ENCODE measurements around the gene DDX54.

DDX54 gene

DNA sequence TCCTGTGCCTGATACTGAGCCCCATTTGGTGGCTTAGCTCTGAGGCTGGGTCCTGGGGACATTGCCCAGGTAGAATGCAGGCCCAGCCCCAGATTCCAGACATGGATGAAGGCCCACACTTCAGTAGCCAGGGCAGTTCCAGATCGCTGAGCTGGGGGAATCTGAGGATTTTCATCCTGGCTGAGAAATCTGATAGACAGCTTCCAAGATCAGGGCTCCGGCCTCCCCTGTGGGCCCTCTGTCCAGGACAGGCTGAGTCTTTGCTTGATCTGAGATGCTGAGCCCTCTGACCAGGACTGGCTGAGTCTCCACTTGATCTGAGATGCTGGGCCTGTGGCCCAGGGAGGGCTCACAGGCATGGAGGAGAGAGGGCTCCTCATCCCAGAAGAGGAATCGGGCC lies 46.5 kb downstream of the DDX54 start:
- in situ Hi-C loops (cut with HindIII; ENCODE audit: low sequenced_read_pairs): no loop called here
- H3K4me3 ChIP-seq (ENCODE audit: low read depth, low read length): no peak overlapping the region
- DNase-seq (ENCODE audit: low read depth): no peak
- TF ChIP-seq, protein P1, sequence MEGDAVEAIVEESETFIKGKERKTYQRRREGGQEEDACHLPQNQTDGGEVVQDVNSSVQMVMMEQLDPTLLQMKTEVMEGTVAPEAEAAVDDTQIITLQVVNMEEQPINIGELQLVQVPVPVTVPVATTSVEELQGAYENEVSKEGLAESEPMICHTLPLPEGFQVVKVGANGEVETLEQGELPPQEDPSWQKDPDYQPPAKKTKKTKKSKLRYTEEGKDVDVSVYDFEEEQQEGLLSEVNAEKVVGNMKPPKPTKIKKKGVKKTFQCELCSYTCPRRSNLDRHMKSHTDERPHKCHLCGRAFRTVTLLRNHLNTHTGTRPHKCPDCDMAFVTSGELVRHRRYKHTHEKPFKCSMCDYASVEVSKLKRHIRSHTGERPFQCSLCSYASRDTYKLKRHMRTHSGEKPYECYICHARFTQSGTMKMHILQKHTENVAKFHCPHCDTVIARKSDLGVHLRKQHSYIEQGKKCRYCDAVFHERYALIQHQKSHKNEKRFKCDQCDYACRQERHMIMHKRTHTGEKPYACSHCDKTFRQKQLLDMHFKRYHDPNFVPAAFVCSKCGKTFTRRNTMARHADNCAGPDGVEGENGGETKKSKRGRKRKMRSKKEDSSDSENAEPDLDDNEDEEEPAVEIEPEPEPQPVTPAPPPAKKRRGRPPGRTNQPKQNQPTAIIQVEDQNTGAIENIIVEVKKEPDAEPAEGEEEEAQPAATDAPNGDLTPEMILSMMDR (IDR thresholded peaks at IDR 0.05; ENCODE audit: low read depth, low read length, missing control alignments): no peak

- DNase-seq (ENCODE audit: low read depth): no peak
- no peak overlapping the region for H3K4me3 ChIP-seq (ENCODE audit: low read depth, low read length)
- in situ Hi-C loops (cut with HindIII; ENCODE audit: low sequenced_read_pairs): no loop called here
- TF ChIP-seq, protein P1 (IDR thresholded peaks at IDR 0.05; ENCODE audit: low read depth, low read length, missing control alignments): no peak
Observed at GRCh38 chr12:113137861-113138783, 47.2 kb downstream of the DDX54 start.

- no peak overlapping the region for H3K4me3 ChIP-seq (ENCODE audit: low read depth, low read length)
- no peak for DNase-seq (ENCODE audit: low read depth)
- TF ChIP-seq, protein P1 (IDR thresholded peaks at IDR 0.05; ENCODE audit: low read depth, low read length, missing control alignments): no peak
- in situ Hi-C loops (cut with HindIII; ENCODE audit: low sequenced_read_pairs): no loop called here
Observed at GRCh38 chr12:113136990-113137511, 48.2 kb downstream of the DDX54 start.

DNA sequence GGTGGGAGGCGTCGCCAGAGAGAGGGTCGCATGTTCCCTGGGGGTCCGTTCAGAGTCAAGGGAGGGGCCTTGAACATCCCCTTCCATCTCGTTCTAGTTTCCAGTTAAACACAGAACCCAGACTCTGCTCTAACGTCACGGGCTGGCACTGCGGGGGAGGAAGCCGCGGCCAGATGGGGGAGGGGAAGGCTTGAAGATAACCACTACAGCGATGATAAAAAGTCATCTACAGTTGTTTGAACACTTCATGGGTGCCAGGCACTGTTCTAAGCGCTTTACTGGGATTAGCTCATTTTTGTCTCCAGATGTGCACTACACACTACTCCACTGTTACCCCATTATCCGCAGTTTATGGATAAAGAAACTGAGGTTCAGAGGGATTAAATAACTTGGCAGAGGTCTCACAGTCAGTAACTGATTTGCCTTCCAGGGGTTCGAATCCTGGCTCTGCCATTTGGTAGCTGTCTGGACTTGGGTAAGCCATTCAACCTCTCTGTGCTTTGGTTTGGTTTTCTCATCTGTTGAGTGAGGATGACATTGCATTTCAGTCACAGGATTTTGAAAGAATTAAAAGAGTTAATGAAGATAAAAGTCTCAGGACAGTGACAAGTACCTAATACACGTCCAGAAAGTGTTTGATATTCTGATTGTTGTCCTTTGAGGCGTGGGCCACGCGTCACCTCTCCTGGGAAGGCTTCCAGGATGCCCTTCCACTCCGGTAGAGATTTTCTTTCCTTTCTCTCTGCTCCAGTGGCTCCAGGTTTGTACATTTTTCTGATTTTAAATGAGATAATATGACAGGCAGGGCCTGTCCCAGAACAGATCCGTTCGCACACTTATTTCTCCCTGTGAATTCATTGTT lies 48.9 kb downstream of the DDX54 start:
- TF ChIP-seq, protein P1 (IDR thresholded peaks at IDR 0.05; ENCODE audit: low read depth, low read length, missing control alignments): no peak
- H3K4me3 ChIP-seq (ENCODE audit: low read depth, low read length): no peak overlapping the region
- in situ Hi-C loops (cut with HindIII; ENCODE audit: low sequenced_read_pairs): no loop called here
- no peak for DNase-seq (ENCODE audit: low read depth)

DNA sequence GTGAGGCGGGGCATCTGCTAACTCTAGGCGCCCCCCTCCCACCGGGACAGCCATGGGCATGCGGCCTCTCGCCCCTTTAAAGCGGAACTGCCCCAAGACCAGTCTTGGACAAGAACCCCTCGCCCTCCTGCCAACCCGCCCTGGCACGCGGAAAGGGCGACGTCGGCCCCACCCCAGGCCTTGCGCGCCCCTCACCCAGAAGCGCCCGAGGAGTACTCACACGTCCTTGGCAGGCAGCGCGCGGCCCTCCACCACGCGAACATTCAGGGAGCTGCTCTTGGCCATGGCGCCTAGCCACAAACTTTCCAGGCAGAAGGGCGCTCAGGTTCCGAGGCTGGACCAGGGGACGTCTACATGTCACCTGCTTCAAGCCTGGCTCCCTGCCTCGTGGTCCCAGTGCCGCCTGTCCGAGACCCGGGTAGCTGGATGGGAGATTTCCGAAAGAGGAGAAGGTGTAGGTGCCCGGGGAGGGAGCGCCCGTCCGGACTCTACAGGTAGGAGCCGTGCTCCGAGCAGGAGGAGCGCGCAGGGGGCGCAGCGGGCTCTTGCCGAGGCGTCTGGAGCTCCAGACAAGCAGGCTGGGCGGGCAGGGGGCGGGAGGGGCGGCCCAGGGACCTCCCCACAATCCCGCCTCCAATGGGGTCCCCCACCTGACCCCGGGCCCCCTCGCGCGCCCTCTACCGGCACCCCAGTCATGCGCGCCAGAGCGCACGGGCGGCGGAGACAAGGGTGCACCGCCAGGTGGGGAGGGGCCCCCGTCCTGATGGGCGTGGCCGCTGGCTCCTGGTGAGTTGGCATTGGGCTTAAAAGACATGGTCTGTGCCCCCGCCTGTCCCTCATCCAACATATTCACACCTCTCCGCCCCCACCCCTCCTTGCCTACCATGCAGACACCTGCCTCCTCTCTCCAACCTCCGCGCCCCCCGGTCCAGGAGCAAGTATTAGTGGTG lies 49.8 kb downstream of the DDX54 start, which contains the start of gene RASAL1:
TSS of gene RASAL1 (minus strand) at position 584 of the 950 bp plus-strand sequence. CDS start at position 285, 299 bp downstream.
- H3K4me3 ChIP-seq (ENCODE audit: low read depth, low read length): no peak within 1 kb of the TSS

More for the DNA sequence above, 49.8 kb downstream of the DDX54 start, which contains the start of gene RASAL1:
- in situ Hi-C loops (cut with HindIII; ENCODE audit: low sequenced_read_pairs): no loop called here
- TF ChIP-seq, protein P1 (IDR thresholded peaks at IDR 0.05; ENCODE audit: low read depth, low read length, missing control alignments): no peak
- no peak for DNase-seq (ENCODE audit: low read depth)

Measured in astrocyte of the cerebellum (primary cell).